HepG2 (cell line): Measurements from ENCODE around the gene CD2AP. TPM values are rescaled to one million over a fixed set of nuclear protein-coding genes. Genes with fewer than 3 reads are reported as not detected.

ENCODE experiments used
- CEBPZ ChIP-seq: IDR thresholded peaks from 2 replicates; pipeline ENCODE4 v1.6.1; 2012; ENCODE audit warnings: low read length, improper control_type of control experiment
- GLMP ChIP-seq: sonication (generic); formaldehyde crosslinking; IDR thresholded peaks from 2 replicates; pipeline ENCODE4 v1.9.0; 2021; ENCODE audit warnings: missing genetic modification reagents, mild to moderate bottlenecking, borderline replicate concordance
- LBX2 ChIP-seq: sonication (generic); formaldehyde crosslinking; IDR thresholded peaks from 2 replicates; pipeline ENCODE4 v1.5.0; 2020; ENCODE audit warnings: missing genetic modification reagents, mild to moderate bottlenecking, borderline replicate concordance
- SPEN ChIP-seq: sonication (generic); formaldehyde crosslinking; IDR thresholded peaks from 2 replicates; pipeline ENCODE4 v1.5.1; 2020; ENCODE audit warnings: low read depth, mild to moderate bottlenecking, missing genetic modification reagents
- TBL1XR1 ChIP-seq: fragments of 150-350 bp; IDR thresholded peaks from 2 replicates; pipeline ENCODE4 v1.6.1; 2014; ENCODE audit warnings: borderline replicate concordance, low read length; ENCODE audit not compliant: partially characterized antibody
- TOPORS ChIP-seq: sonication (generic); formaldehyde crosslinking; IDR thresholded peaks from 2 replicates; pipeline ENCODE4 v1.8.0; 2023; ENCODE audit warnings: mild to moderate bottlenecking, missing genetic modification reagents
- ZMYM4 ChIP-seq: sonication (generic); formaldehyde crosslinking; IDR thresholded peaks from 2 replicates; pipeline ENCODE4 v1.8.1; 2023; ENCODE audit warnings: mild to moderate bottlenecking, missing genetic modification reagents
- ZNF235 ChIP-seq: sonication (generic); formaldehyde crosslinking; IDR thresholded peaks from 2 replicates; pipeline ENCODE4 v1.8.1; 2023; ENCODE audit warnings: mild to moderate bottlenecking, missing genetic modification reagents, borderline replicate concordance
- polyA plus RNA-seq, 8 experiments: library from polyadenylated mRNA; depleted of rRNA in 3 of 8; stranded (reverse) in 7 of 8; unstranded in 1 of 8; fragments of >200 nt; fragmentation: Illumina TruSeq in 4 of 8; extraction: Trizol in 4 of 8; gene quantifications; 2 replicates each; pipeline versions ENCODE4 v1.2.1 to v1.2.3, GENCODE V29; 2011 to 2016; ENCODE audit warnings: low read depth in 4 of 8, missing spikeins in 1 of 8, mixed read lengths in 1 of 8; ENCODE audit not compliant: insufficient read depth in 1 of 8
- total RNA-seq, 5 experiments: library from RNA; depleted of rRNA; stranded (reverse); fragments of >200 nt; fragmentation: Illumina TruSeq; extraction: Trizol; gene quantifications; 2 replicates each; pipeline ENCODE4 v1.2.3, GENCODE V29; 2016; ENCODE audit warnings: low read depth in 1 of 5

Gene CD2AP
- total and polyA plus RNA-seq, 2 of the 13 experiments (the other 11 are each of a cell fraction or from before 2014, with no cell fraction given), result 8.6 to 31.9 TPM

GRCh38 chr6:47630587-47630986, 153.0 kb downstream of the CD2AP start (continued):
- TF ChIP-seq ZNF235 (CRISPR knock-in tag) (no peak), CEBPZ (no peak), LBX2 (CRISPR knock-in tag) (no peak), ZMYM4 (CRISPR knock-in tag) (no peak), TOPORS (CRISPR knock-in tag) (no peak), TBL1XR1 (no peak), SPEN (CRISPR knock-in tag) (no peak), GLMP (CRISPR knock-in tag) (no peak)
